ENCODE measurements around the gene MAP3K7CL.

DNA sequence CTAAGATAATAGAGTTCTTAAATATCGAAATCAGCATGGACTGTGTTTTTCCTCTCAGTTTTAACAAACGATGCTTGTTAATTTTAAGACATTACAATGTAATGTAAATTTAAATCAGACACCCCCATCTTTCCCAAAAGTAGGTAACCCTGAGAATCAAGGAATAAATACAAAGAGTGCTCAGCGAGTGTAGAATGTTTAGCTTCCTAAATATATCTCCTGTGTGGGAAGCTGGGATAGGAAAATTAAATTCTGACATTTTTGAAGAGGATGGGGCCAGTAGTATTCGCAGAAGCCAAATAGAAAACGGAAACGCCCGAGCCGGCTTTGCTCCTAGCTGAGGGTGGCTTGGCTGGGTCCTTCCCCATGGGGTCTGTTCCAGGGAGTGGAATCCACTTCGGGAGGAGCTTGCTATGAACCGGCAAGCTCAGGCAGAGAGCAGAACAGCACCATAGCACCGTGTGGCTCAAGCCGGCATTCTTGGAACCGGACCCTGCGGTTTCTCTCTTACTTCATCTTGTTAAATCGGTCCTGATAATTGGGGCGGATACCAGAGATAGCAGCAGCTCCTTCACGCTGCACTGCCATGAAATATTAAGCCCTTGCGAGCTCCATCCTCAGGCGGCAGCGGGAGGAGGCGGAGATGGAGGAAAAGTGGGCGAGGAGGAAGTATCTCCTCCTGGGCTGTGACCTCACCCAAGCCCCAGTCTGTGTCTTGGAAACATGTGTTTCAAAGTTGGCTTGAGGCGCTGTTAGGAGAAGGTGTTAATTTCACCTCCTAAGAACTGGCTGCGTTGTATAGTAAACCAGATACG, 24.9 kb downstream of the MAP3K7CL start:
- TF ChIP-seq CTCF (IDR thresholded peaks at IDR 0.05) (no peak), POLR2A (IDR thresholded peaks at IDR 0.05) (no peak), POLR2AphosphoS5 (IDR thresholded peaks at IDR 0.05) (no peak)

Data from transverse colon (tissue), 4 donors.